GM23338 (cell line): ENCODE data around the gene MARCHF2. TPM values are rescaled to one million over a fixed set of nuclear protein-coding genes. Genes with fewer than 3 reads are reported as not detected.

Experiments
- ATAC-seq: fragments of 200-7000 bp; cut with Tn5 transposase; 3 replicates; pipeline ENCODE4 v1.9.1; 2020
- DNase-seq: peaks from one replicate; pipeline ENCODE4 v3.0.0-alpha.2; 2015; ENCODE audit warnings: low spot score
- H2AFZ ChIP-seq: fragments of 200-600 bp; sonication (generic); 2 replicates; pipeline ENCODE4 v1.8.0; 2016; ENCODE audit warnings: antibody characterized with exemption, mild to moderate bottlenecking, moderate library complexity
- H3F3A ChIP-seq: fragments of 200-600 bp; sonication (generic); replicated peaks from 2 replicates; pipeline ENCODE4 v1.8.0; 2017; ENCODE audit warnings: antibody characterized with exemption, mixed run types, low read depth
- H3K27ac ChIP-seq: fragments of 200-600 bp; sonication (generic); 2 replicates; pipeline ENCODE4 v1.6.1; 2016; ENCODE audit warnings: low read depth
- H3K27me3 ChIP-seq: fragments of 200-600 bp; sonication (generic); 2 replicates; pipeline ENCODE4 v1.8.0; 2016; ENCODE audit warnings: mild to moderate bottlenecking, mixed run types, moderate library complexity; ENCODE audit not compliant: insufficient read depth
- H3K36me3 ChIP-seq: fragments of 200-600 bp; sonication (generic); 2 replicates; pipeline ENCODE4 v1.8.0; 2016; ENCODE audit warnings: mild to moderate bottlenecking; ENCODE audit not compliant: insufficient read depth
- H3K4me1 ChIP-seq: fragments of 200-600 bp; sonication (generic); 2 replicates; pipeline ENCODE4 v1.8.0; 2016; ENCODE audit warnings: mild to moderate bottlenecking, moderate library complexity; ENCODE audit not compliant: insufficient read depth
- H3K4me2 ChIP-seq: fragments of 200-600 bp; sonication (generic); 2 replicates; pipeline ENCODE4 v1.7.1; 2017; ENCODE audit warnings: mixed run types
- H3K4me3 ChIP-seq: fragments of 200-600 bp; sonication (generic); 2 replicates; pipeline ENCODE4 v1.6.1; 2016; ENCODE audit warnings: mixed run types
- H3K79me2 ChIP-seq: fragments of 200-600 bp; sonication (generic); replicated peaks from 2 replicates; pipeline ENCODE4 v1.8.0; 2017; ENCODE audit warnings: mild to moderate bottlenecking; ENCODE audit not compliant: insufficient read depth
- H3K9me2 ChIP-seq: fragments of 200-600 bp; sonication (generic); 2 replicates; pipeline ENCODE4 v1.8.0; 2017; ENCODE audit not compliant: insufficient read depth
- H4K20me1 ChIP-seq: fragments of 200-600 bp; sonication (generic); replicated peaks from 2 replicates; pipeline ENCODE4 v1.8.0; 2017; ENCODE audit warnings: mild to moderate bottlenecking; ENCODE audit not compliant: insufficient read depth
- H3K27ac Mint-ChIP-seq: 2 replicates; pipeline ENCODE4 v1.8.0; 2020; ENCODE audit warnings: inconsistent platforms, mild to moderate bottlenecking, moderate library complexity, mixed read lengths
- H3K27me3 Mint-ChIP-seq: 3 replicates; pipeline ENCODE4 v1.8.0; 2022; ENCODE audit warnings: low read depth, mild to moderate bottlenecking, moderate library complexity, mixed read lengths, inconsistent platforms; ENCODE audit not compliant: insufficient read depth, poor library complexity
- H3K36me3 Mint-ChIP-seq: 3 replicates; pipeline ENCODE4 v1.8.0; 2021; ENCODE audit warnings: low read depth, mild to moderate bottlenecking, inconsistent platforms, moderate library complexity, mixed read lengths
- H3K4me1 Mint-ChIP-seq: 3 replicates; pipeline ENCODE4 v1.8.0; 2020; ENCODE audit warnings: mild to moderate bottlenecking, inconsistent platforms, mixed read lengths
- H3K4me3 Mint-ChIP-seq: 3 replicates; pipeline ENCODE4 v1.8.0; 2021; ENCODE audit warnings: moderate library complexity, mild to moderate bottlenecking, inconsistent platforms, mixed read lengths
- H3K9me3 Mint-ChIP-seq: 3 replicates; pipeline ENCODE4 v1.8.0; 2020; ENCODE audit warnings: moderate library complexity, mild to moderate bottlenecking, inconsistent platforms, mixed read lengths
- CREB1 ChIP-seq: fragments of 250-450 bp; sonication (Bioruptor Pico); IDR thresholded peaks from 2 replicates; pipeline ENCODE4 v1.5.0; 2020; ENCODE audit warnings: low read depth, mild to moderate bottlenecking, moderate library complexity
- ETS1 ChIP-seq: IDR thresholded peaks from 2 replicates; pipeline ENCODE4 v1.6.1; 2016; ENCODE audit warnings: antibody characterized with exemption
- EZH2 ChIP-seq: fragments of 200-600 bp; sonication (generic); IDR thresholded peaks from one replicate; pipeline ENCODE4 v1.8.0; 2017; ENCODE audit warnings: antibody characterized with exemption, mild to moderate bottlenecking, low read depth; ENCODE audit not compliant: unreplicated experiment
- EZH2phosphoT487 ChIP-seq: fragments of 200-600 bp; sonication (generic); IDR thresholded peaks from one replicate; pipeline ENCODE4 v1.8.1; 2018; ENCODE audit warnings: antibody characterized with exemption; ENCODE audit not compliant: unreplicated experiment
- JUNB ChIP-seq: IDR thresholded peaks from one replicate; pipeline ENCODE4 v1.6.1; 2016; ENCODE audit warnings: antibody characterized with exemption; ENCODE audit not compliant: unreplicated experiment
- NANOG ChIP-seq: IDR thresholded peaks from 2 replicates; pipeline ENCODE4 v1.6.1; 2016; ENCODE audit warnings: antibody characterized with exemption, borderline replicate concordance
- POLR2AphosphoS5 ChIP-seq: IDR thresholded peaks from 2 replicates; pipeline ENCODE4 v1.6.1; 2016; ENCODE audit warnings: antibody characterized with exemption, low read depth
- REST ChIP-seq: IDR thresholded peaks from one replicate; pipeline ENCODE4 v1.6.1; 2018; ENCODE audit warnings: antibody characterized with exemption; ENCODE audit not compliant: unreplicated experiment
- STAT1 ChIP-seq: IDR thresholded peaks from one replicate; pipeline ENCODE4 v1.6.1; 2016; ENCODE audit warnings: antibody characterized with exemption; ENCODE audit not compliant: unreplicated experiment
- ZNF114 ChIP-seq: fragments of 250-450 bp; sonication (Bioruptor Pico); IDR thresholded peaks from 2 replicates; pipeline ENCODE4 v1.5.0; 2020; ENCODE audit warnings: mild to moderate bottlenecking, moderate library complexity
- ZNF331 ChIP-seq: fragments of 250-450 bp; sonication (Bioruptor Pico); IDR thresholded peaks from 2 replicates; pipeline ENCODE4 v1.5.0; 2020; ENCODE audit warnings: low read depth, mild to moderate bottlenecking, moderate library complexity
- ZNF462 ChIP-seq: fragments of 250-450 bp; sonication (Bioruptor Pico); IDR thresholded peaks from 2 replicates; pipeline ENCODE4 v1.5.0; 2020; ENCODE audit warnings: mild to moderate bottlenecking, moderate library complexity
- polyA plus RNA-seq: library from polyadenylated mRNA; unstranded; fragments of >200 nt; fragmentation: Nextera tagmentation; extraction: Ambion mirVana; gene quantifications from 2 replicates; pipeline ENCODE4 v1.2.1, GENCODE V29; 2016
- total RNA-seq: library from RNA; depleted of rRNA; stranded (reverse); fragments of >200 nt; shearing (Covaris generic); gene quantifications from 2 replicates; pipeline ENCODE4 v1.2.3, GENCODE V29; 2014

Gene MARCHF2
- total and polyA plus RNA-seq, 2 experiments from 2014 or later, result 18.9 to 50.1 TPM

GRCh38 chr19:8398311-8398771 is 14.8 kb upstream of the MARCHF2 start (continued):
- TF ChIP-seq ZNF114 (CRISPR knock-in tag) (no peak), REST (no peak), STAT1 (no peak)

DNA sequence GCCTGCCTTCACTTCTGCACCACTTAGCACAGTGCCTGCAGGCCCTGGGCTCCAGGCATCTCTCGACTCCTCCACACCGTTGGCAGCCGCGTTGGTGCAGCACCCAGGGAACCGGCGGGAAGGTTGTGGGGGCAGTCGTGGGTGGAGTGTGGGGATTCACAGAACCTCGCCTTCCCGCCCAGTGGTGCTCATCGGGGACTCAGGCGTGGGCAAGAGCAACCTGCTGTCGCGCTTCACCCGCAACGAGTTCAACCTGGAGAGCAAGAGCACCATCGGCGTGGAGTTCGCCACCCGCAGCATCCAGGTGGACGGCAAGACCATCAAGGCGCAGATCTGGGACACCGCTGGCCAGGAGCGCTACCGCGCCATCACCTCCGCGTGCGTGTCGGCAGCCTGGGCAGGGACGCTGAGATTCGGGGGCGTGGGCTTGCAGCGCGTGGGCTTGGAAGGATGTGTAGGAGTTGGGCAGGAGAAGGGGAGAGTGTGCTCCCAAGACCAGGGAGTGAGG is 13.4 kb upstream of the MARCHF2 start:
- DNase-seq, result no peak
- Histone ChIP-seq H2AFZ (no peak overlapping the region), H3K27ac (no peak overlapping the region), H3K4me2 (no peak overlapping the region), H3K36me3 (no peaks in the 10 kb centered on the region), H3K79me2 (peaks cover 39% of the 10 kb centered on the region), H3K9me2 (no peaks in the 10 kb centered on the region), H4K20me1 (peaks cover 1% of the 10 kb centered on the region; the same call in 1 of the 2 replicates), H3F3A (0 out of 2 replicates have a peak, but pooled peaks cover 3% of the 10 kb centered on the region), H3K27me3 (no peaks in the 10 kb centered on the region), H3K4me3 (no peak overlapping the region), H3K4me1 (peaks cover 4% of the 10 kb centered on the region; the same call in 1 of the 2 replicates)
- Mint-ChIP-seq H3K4me3 (no peak overlapping the region), H3K27ac (no peak overlapping the region), H3K9me3 (no peaks in the 10 kb centered on the region), H3K27me3 (peaks cover 8% of the 10 kb centered on the region), H3K4me1 (peaks cover 7% of the 10 kb centered on the region; the same call in 2 of the 3 replicates), H3K36me3 (peaks cover 26% of the 10 kb centered on the region)
- ATAC-seq, result no peak
- TF ChIP-seq CREB1 (CRISPR knock-in tag), result no peak
- TF ChIP-seq ZNF331 (CRISPR knock-in tag), result no peak
- no peak for TF ChIP-seq ZNF462 (CRISPR knock-in tag)
- TF ChIP-seq EZH2phosphoT487, result no peak
- no peak for TF ChIP-seq NANOG
- no peak for TF ChIP-seq ZNF114 (CRISPR knock-in tag)
- no peak for TF ChIP-seq JUNB
- TF ChIP-seq POLR2AphosphoS5, result no peak
- no peak for TF ChIP-seq EZH2
- TF ChIP-seq ETS1, result no peak
- no peak for TF ChIP-seq STAT1
